NB4 (cell line): Measurements from ENCODE around the gene UBA1.
A peak's percentile ranks its signal among the peaks of the same experiment; 100 is the strongest.

Experiments used
- DNase-seq: peaks from one replicate; pipeline ENCODE4 v3.0.0; 2010; ENCODE audit warnings: low read depth
- H3K4me3 ChIP-seq: one replicate; pipeline ENCODE4 v1.5.1; 2011; ENCODE audit warnings: mild to moderate bottlenecking, low read depth, low read length, moderate library complexity
- MYC ChIP-seq: IDR thresholded peaks from 2 replicates; pipeline ENCODE4 v1.6.1; 2011; ENCODE audit warnings: low read depth, low read length
- POLR2A ChIP-seq: IDR thresholded peaks from 2 replicates; pipeline ENCODE4 v1.6.1; 2011; ENCODE audit warnings: mild to moderate bottlenecking; ENCODE audit not compliant: insufficient read length; ENCODE audit errors: extremely low read depth
- TF ChIP-seq, protein P1 (sequence below): IDR thresholded peaks from 2 replicates; pipeline ENCODE4 v1.6.1; 2011; ENCODE audit warnings: low read depth, low read length
- TF ChIP-seq, protein P2 (sequence below): IDR thresholded peaks from one replicate; pipeline ENCODE4 v1.5.1; 2012; ENCODE audit warnings: low read depth, low read length

UBA1 gene

GRCh38 chrX:47187106-47187677 is 6.4 kb upstream of the UBA1 start:
- DNase-seq: no peak
- no peak overlapping the region for H3K4me3 ChIP-seq
- TF ChIP-seq POLR2A: no peak
- TF ChIP-seq, protein P1, sequence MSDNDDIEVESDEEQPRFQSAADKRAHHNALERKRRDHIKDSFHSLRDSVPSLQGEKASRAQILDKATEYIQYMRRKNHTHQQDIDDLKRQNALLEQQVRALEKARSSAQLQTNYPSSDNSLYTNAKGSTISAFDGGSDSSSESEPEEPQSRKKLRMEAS: no peak
- TF ChIP-seq MYC: no peak
- TF ChIP-seq, protein P2, sequence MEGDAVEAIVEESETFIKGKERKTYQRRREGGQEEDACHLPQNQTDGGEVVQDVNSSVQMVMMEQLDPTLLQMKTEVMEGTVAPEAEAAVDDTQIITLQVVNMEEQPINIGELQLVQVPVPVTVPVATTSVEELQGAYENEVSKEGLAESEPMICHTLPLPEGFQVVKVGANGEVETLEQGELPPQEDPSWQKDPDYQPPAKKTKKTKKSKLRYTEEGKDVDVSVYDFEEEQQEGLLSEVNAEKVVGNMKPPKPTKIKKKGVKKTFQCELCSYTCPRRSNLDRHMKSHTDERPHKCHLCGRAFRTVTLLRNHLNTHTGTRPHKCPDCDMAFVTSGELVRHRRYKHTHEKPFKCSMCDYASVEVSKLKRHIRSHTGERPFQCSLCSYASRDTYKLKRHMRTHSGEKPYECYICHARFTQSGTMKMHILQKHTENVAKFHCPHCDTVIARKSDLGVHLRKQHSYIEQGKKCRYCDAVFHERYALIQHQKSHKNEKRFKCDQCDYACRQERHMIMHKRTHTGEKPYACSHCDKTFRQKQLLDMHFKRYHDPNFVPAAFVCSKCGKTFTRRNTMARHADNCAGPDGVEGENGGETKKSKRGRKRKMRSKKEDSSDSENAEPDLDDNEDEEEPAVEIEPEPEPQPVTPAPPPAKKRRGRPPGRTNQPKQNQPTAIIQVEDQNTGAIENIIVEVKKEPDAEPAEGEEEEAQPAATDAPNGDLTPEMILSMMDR: no peak

DNA sequence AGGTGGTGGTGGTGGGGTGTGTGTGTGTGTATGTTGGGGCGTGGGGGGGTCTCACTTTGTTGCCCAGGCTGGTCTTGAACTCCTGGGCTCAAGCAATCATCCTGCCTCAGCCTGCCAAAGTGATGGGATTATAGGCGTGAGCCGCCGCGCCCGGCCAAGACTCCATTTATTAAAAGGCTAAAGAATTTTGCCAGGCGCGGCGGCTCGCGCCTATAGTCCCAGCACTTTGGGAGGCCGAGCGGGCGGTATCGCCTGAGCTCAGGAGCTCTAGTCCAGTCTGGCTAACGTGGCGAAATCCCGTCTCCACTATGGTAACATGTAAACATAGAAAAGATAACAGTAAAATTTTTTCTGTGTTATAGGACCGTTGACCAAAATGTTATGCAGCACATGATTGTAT is 3.7 kb upstream of the UBA1 start:
- H3K4me3 ChIP-seq: no peak overlapping the region
- no peak for DNase-seq
- TF ChIP-seq MYC (no peak), POLR2A (no peak)
- TF ChIP-seq, protein P2: no peak
- TF ChIP-seq, protein P1: no peak

DNA sequence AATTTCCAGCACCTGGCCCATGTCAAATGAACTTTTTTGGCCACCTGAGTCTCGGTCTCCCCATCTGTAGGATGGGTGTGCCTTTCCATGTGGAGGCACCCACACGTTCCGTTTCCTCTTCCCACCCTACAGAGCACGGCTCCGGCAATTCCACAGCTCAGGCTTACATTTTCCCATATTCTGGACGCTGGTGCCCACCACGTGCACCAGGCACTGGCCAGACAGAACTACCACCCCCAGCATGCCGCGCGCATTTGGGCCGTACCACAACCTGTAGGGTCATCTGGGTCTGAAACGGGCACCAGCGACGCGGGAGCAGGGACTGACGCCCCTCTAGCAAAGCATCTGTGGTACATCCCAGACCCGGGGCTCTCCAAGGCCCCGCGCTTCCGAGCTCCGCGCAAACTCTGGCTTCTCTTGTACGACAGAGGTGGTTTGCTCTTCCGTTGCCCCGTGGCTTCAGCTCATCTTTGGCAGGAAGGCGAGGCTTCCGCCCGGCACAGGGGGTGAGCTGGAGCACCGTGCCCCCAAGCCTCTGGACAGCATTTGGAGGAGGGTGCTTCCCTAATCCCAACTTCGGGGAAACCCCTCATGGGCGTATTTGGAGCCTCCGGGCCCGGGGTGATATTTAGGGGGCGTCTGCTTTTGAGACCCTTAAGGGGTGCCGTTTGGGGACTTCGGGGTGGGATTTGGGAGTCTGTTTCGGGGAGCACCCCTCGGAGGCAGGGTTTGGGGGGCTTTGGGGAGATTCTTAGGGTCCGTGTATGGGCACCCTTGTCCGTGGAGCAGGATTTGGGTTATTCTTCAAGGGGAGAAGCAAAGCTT is 3.0 kb upstream of the UBA1 start:
- TF ChIP-seq, protein P1: peak; percentile 96
- TF ChIP-seq, protein P2: no peak
- peak; percentile 80 for TF ChIP-seq POLR2A
- TF ChIP-seq MYC: peak; percentile 98
- H3K4me3 ChIP-seq: peak overlapping the region; percentile 81
- peak; percentile 95 for DNase-seq

DNA sequence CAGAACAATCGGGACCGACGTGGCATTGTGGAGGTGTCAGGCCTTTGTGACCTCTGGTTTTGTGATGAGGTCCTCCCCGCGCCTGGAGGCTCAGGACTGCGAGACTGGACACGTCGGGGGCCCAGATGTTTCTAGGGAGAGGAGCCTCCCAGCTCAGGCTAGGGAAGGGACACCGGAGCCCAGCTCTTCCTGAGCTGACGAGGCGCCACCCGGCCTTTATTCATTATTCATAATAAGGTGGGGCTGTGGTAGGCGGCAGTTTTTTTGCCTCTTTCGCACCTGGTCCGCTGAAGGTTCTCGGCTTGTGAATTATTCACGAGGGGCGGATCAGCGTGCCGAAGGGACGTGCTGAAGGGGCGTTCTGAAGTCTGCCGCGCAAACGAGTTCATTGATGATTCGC is 2.3 kb upstream of the UBA1 start:
- TF ChIP-seq, protein P1: peak; percentile 13; the same call in 1 of the 2 replicates
- TF ChIP-seq MYC: no peak
- TF ChIP-seq POLR2A: no peak
- peak overlapping the region; percentile 81 for H3K4me3 ChIP-seq
- peak; percentile 38 for DNase-seq

DNA sequence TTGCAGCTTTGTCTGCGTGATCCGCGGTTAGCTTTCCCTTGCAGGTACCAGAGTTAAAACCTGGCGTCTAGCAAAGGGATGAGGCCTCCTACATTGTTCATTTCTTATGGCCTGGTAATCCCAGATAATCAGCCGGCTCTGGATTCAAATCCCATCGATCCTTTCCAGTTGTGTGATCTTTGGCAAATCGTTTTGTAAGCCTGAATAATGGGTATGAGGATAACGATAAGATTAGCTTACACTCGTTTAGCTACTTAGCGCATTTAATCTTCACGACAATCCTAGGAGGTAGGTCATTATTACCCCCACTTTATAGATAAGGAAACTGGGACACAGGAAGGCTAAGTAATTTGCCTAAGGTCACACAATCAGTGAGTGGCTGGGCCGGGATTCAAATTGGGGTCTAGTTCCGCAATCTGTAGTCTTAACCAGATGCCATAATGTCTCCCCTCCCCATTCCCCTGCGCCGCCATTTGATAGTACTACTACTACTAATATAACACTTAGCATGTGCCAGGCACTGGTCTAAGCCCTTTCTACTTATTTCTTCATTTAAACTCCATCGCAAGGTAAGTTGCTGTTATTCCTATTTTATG is 1.7 kb upstream of the UBA1 start:
- TF ChIP-seq POLR2A (no peak), MYC (no peak)
- TF ChIP-seq, protein P2: no peak
- TF ChIP-seq, protein P1: no peak
- H3K4me3 ChIP-seq: peak overlapping the region; percentile 81
- DNase-seq: peak; percentile 15

DNA sequence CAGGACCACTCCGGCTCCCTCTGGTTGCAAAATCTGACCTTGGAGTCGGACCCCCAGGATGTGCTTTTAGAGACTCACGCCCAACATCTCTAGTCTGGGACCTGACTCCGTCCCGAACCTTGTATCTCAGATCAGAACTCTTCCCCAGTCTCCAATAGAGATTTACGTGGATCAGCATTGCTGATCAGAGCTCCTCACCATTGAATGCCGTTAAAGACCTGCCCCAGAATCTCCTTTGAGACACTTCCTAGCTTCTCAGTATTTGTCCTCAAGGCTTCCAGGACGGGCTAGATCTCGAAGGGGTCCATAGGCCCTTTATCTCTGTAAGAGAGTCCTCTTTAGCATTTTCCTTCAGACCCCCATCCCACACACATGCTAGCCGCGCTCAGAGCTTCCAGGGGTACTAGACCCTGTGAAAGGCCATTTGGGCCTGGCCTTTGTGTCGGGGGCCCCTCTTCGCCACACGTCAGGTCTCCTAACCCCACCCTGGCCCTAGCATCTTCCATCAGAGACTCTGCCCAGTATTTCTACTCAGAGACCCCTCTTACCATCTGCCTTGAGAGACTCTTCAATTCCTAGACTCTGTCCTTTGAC is 662 bp downstream of the UBA1 start:
- peak overlapping the region; percentile 86 for H3K4me3 ChIP-seq
- TF ChIP-seq, protein P1: no peak
- TF ChIP-seq MYC: no peak
- TF ChIP-seq POLR2A: no peak
- no peak for DNase-seq
